Ecto neural progenitor cell (in vitro differentiated cells): ENCODE measurements around the gene MFSD11.
"Not testable (repeated sequence)": the region's sequence is repeated elsewhere in the genome, so short reads cannot be mapped to it uniquely, and the experiment has no call there.

Experiments
- DNase-seq: peaks from one replicate; pipeline ENCODE4 v3.0.0-alpha.2; 2018; ENCODE audit warnings: low spot score

MFSD11 gene

GRCh38 chr17:76709077-76709950 lies 28.6 kb upstream of the MFSD11 start:
- DNase-seq: peak; percentile 82

- DNase-seq: peak; percentile 67
Measured at GRCh38 chr17:76709951-76710862, 27.7 kb upstream of the MFSD11 start.

GRCh38 chr17:76710863-76711611 lies 26.9 kb upstream of the MFSD11 start, which contains the start of gene MXRA7:
Gene MXRA7, minus strand, starts transcription at chr17:76710965. Its CDS starts 19 bp downstream, at chr17:76710946.
- DNase-seq: peak; percentile 87

GRCh38 chr17:76712321-76712720 lies 25.6 kb upstream of the MFSD11 start:
- DNase-seq: not testable (repeated sequence)

- DNase-seq: no peak
Measured at GRCh38 chr17:76713765-76714164, 24.2 kb upstream of the MFSD11 start.

- DNase-seq: no peak
Measured at GRCh38 chr17:76714336-76714735, 23.6 kb upstream of the MFSD11 start.

- peak; percentile 77 for DNase-seq
Measured at GRCh38 chr17:76714822-76715495, 23.0 kb upstream of the MFSD11 start.

GRCh38 chr17:76715496-76715830 lies 22.5 kb upstream of the MFSD11 start:
- no peak for DNase-seq

- no peak for DNase-seq
Measured at GRCh38 chr17:76716146-76716838, 21.6 kb upstream of the MFSD11 start.

- DNase-seq: no peak
Measured at GRCh38 chr17:76716839-76717215, 21.1 kb upstream of the MFSD11 start.

GRCh38 chr17:76718516-76718915 lies 19.4 kb upstream of the MFSD11 start:
- DNase-seq: no peak

- no peak for DNase-seq
Measured at GRCh38 chr17:76720211-76720610, 17.7 kb upstream of the MFSD11 start.

GRCh38 chr17:76720941-76721340 lies 17.0 kb upstream of the MFSD11 start:
- DNase-seq: no peak

GRCh38 chr17:76721463-76721862 lies 16.5 kb upstream of the MFSD11 start:
- DNase-seq: no peak

GRCh38 chr17:76722279-76722678 lies 15.6 kb upstream of the MFSD11 start:
- DNase-seq: no peak

- DNase-seq: not testable (repeated sequence)
Measured at GRCh38 chr17:76722977-76723376, 14.9 kb upstream of the MFSD11 start.

GRCh38 chr17:76723812-76724211 lies 14.1 kb upstream of the MFSD11 start:
- DNase-seq: no peak

- DNase-seq: no peak
Measured at GRCh38 chr17:76725580-76726230, 12.2 kb upstream of the MFSD11 start.

GRCh38 chr17:76726231-76726775 lies 11.6 kb upstream of the MFSD11 start, which contains the start of gene JMJD6:
Gene JMJD6, minus strand, starts transcription at chr17:76726606. Its CDS starts 131 bp downstream, at chr17:76726475.
- peak; percentile 100 for DNase-seq
